KMS-11 (cell line): ENCODE results near the gene TCTN1.

Source experiments
- H2AFZ ChIP-seq: fragments of 200-600 bp; sonication (generic); 2 replicates; pipeline ENCODE4 v1.6.1; 2016; ENCODE audit warnings: antibody characterized with exemption, mixed run types, low read depth
- H3K27ac ChIP-seq: fragments of 200-600 bp; sonication (generic); 2 replicates; pipeline ENCODE4 v1.6.1; 2016; ENCODE audit warnings: mild to moderate bottlenecking, mixed run types
- H3K27me3 ChIP-seq: fragments of 200-600 bp; sonication (generic); 2 replicates; pipeline ENCODE4 v1.6.1; 2017; ENCODE audit warnings: mild to moderate bottlenecking, low read depth, mixed run types, moderate library complexity; ENCODE audit not compliant: insufficient read depth
- H3K36me3 ChIP-seq: fragments of 200-600 bp; sonication (generic); 2 replicates; pipeline ENCODE4 v1.6.1; 2017; ENCODE audit warnings: mild to moderate bottlenecking, mixed run types; ENCODE audit not compliant: insufficient read depth
- H3K4me1 ChIP-seq: fragments of 200-600 bp; sonication (generic); 2 replicates; pipeline ENCODE4 v1.6.1; 2016; ENCODE audit warnings: mild to moderate bottlenecking, low read depth, mixed run types; ENCODE audit not compliant: poor library complexity, severe bottlenecking
- H3K4me2 ChIP-seq: fragments of 200-600 bp; sonication (generic); 2 replicates; pipeline ENCODE4 v1.7.0; 2016; ENCODE audit warnings: mild to moderate bottlenecking, mixed run types
- H3K4me3 ChIP-seq: fragments of 200-600 bp; sonication (generic); IDR thresholded peaks from 2 replicates; pipeline ENCODE4 v1.6.1; 2017; ENCODE audit warnings: low read depth, low read length, mixed read lengths; ENCODE audit not compliant: insufficient read depth
- H3K79me2 ChIP-seq: fragments of 200-600 bp; sonication (generic); 2 replicates; pipeline ENCODE4 v1.6.1; 2016; ENCODE audit warnings: low read depth, mixed run types; ENCODE audit not compliant: insufficient read depth
- H3K9ac ChIP-seq: fragments of 200-600 bp; sonication (generic); 2 replicates; pipeline ENCODE4 v1.6.1; 2016; ENCODE audit warnings: mild to moderate bottlenecking, mixed run types
- H4K20me1 ChIP-seq: fragments of 200-600 bp; sonication (generic); 2 replicates; pipeline ENCODE4 v1.6.1; 2016; ENCODE audit warnings: mild to moderate bottlenecking, mixed run types; ENCODE audit not compliant: insufficient read depth
- TF ChIP-seq, protein P1 (sequence below): fragments of 200-600 bp; sonication (generic); conservative IDR thresholded peaks from 2 replicates; pipeline ENCODE4 v1.6.1; 2017; ENCODE audit warnings: low read depth, mild to moderate bottlenecking, antibody characterized with exemption, low read length, moderate library complexity, mixed read lengths

The TCTN1 gene

GRCh38 chr12:110689281-110690126, 75.6 kb downstream of the TCTN1 start:
- Histone ChIP-seq H3K4me3 (no peak overlapping the region), H3K9ac (no peak overlapping the region), H3K4me2 (no peak overlapping the region)

GRCh38 chr12:110690127-110690430, 76.2 kb downstream of the TCTN1 start:
- Histone ChIP-seq H4K20me1 (no peaks in the 10 kb centered on the region), H3K4me1 (no peaks in the 10 kb centered on the region), H3K4me2 (no peak overlapping the region), H3K79me2 (no peaks in the 10 kb centered on the region), H3K36me3 (no peaks in the 10 kb centered on the region), H2AFZ (no peak overlapping the region), H3K4me3 (no peak overlapping the region), H3K27me3 (no peaks in the 10 kb centered on the region), H3K9ac (no peak overlapping the region), H3K27ac (no peak overlapping the region)
- TF ChIP-seq, protein P1, sequence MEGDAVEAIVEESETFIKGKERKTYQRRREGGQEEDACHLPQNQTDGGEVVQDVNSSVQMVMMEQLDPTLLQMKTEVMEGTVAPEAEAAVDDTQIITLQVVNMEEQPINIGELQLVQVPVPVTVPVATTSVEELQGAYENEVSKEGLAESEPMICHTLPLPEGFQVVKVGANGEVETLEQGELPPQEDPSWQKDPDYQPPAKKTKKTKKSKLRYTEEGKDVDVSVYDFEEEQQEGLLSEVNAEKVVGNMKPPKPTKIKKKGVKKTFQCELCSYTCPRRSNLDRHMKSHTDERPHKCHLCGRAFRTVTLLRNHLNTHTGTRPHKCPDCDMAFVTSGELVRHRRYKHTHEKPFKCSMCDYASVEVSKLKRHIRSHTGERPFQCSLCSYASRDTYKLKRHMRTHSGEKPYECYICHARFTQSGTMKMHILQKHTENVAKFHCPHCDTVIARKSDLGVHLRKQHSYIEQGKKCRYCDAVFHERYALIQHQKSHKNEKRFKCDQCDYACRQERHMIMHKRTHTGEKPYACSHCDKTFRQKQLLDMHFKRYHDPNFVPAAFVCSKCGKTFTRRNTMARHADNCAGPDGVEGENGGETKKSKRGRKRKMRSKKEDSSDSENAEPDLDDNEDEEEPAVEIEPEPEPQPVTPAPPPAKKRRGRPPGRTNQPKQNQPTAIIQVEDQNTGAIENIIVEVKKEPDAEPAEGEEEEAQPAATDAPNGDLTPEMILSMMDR = no peak

More at GRCh38 chr12:110689281-110690126, 75.6 kb downstream of the TCTN1 start:
- Histone ChIP-seq H3K27ac (no peak overlapping the region), H3K4me1 (no peaks in the 10 kb centered on the region), H3K36me3 (no peaks in the 10 kb centered on the region), H2AFZ (no peak overlapping the region), H4K20me1 (no peaks in the 10 kb centered on the region), H3K27me3 (no peaks in the 10 kb centered on the region), H3K79me2 (no peaks in the 10 kb centered on the region)
- TF ChIP-seq, protein P1 = no peak

GRCh38 chr12:110693731-110694130, 79.8 kb downstream of the TCTN1 start:
- TF ChIP-seq, protein P1 = no peak
- Histone ChIP-seq H3K4me3 (no peak overlapping the region), H3K79me2 (no peaks in the 10 kb centered on the region), H3K4me1 (peaks cover 4% of the 10 kb centered on the region), H3K9ac (no peak overlapping the region), H4K20me1 (no peaks in the 10 kb centered on the region), H3K27me3 (no peaks in the 10 kb centered on the region), H3K27ac (no peak overlapping the region), H2AFZ (no peak overlapping the region), H3K4me2 (no peak overlapping the region), H3K36me3 (no peaks in the 10 kb centered on the region)

DNA sequence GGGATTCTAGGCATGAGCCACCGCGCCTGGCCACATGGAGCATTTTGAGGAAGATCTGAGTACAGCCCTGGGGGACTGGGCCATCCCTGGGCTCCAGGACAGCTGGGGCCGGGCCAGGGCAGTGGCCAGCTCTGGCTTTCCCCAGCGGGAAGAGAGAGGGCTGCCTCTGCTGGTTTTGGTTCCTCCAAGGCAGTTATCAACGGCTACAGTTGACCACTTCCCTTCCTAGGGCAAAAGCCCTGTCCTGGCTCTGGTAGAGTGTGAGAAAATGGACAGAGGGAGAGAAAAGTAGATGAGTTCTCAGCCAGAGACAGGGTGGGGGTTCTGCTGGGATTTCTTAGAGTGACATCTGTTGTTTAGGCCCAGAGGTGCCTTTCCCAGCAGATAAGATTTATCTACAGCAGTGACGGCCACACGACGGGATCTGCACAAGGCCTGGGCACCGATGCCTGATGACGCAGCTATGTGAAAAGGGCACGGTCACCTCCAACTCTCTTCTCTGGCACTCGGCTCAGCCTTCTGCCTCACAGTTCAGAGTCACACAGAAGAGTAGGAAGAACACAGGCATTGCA, 80.5 kb downstream of the TCTN1 start:
- no peak overlapping the region for H3K27ac ChIP-seq
- TF ChIP-seq, protein P1 = no peak
- H3K79me2 ChIP-seq = no peaks in the 10 kb centered on the region
- no peak overlapping the region for H3K4me2 ChIP-seq
- H3K27me3 ChIP-seq = no peaks in the 10 kb centered on the region
- no peak overlapping the region for H3K9ac ChIP-seq
- H2AFZ ChIP-seq = no peak overlapping the region
- no peak overlapping the region for H3K4me3 ChIP-seq
- no peaks in the 10 kb centered on the region for H4K20me1 ChIP-seq
- H3K4me1 ChIP-seq = peaks cover 4% of the 10 kb centered on the region
- H3K36me3 ChIP-seq = no peaks in the 10 kb centered on the region
